ENCODE data around the gene MPI.
A peak's percentile ranks its signal among the peaks of the same experiment; 100 is the strongest.

The MPI gene

DNA sequence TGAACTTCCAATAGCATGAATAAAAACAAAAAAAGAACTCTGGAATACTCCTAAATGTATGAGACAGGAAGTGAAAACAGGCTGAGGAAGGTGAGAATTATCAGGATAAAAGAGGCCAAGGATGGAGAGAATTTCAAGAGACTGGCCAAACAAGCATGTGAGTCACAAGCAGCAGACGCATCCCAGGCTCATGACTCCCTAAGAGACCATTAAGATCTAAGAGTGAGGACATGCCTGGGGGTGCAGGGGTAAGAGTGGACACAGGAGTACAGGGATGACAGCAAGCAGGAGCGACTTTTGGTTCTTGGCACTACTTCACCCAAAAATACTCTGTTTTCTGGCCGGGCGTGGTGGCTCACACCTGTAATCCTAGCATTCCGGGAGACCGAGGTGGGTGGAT is 23.8 kb upstream of the MPI start:
- Mint-ChIP-seq H3K27me3 (ENCODE audit: low read depth) (no peaks in the 10 kb centered on the region), H3K9me3 (no peaks in the 10 kb centered on the region), H3K4me1 (peaks cover 56% of the 10 kb centered on the region), H3K4me3 (no peak overlapping the region), H3K36me3 (ENCODE audit: low read depth) (peaks cover 29% of the 10 kb centered on the region), H3K27ac (peak overlapping the region; percentile 68 to 72 (median 70))
- TF ChIP-seq, protein P1, sequence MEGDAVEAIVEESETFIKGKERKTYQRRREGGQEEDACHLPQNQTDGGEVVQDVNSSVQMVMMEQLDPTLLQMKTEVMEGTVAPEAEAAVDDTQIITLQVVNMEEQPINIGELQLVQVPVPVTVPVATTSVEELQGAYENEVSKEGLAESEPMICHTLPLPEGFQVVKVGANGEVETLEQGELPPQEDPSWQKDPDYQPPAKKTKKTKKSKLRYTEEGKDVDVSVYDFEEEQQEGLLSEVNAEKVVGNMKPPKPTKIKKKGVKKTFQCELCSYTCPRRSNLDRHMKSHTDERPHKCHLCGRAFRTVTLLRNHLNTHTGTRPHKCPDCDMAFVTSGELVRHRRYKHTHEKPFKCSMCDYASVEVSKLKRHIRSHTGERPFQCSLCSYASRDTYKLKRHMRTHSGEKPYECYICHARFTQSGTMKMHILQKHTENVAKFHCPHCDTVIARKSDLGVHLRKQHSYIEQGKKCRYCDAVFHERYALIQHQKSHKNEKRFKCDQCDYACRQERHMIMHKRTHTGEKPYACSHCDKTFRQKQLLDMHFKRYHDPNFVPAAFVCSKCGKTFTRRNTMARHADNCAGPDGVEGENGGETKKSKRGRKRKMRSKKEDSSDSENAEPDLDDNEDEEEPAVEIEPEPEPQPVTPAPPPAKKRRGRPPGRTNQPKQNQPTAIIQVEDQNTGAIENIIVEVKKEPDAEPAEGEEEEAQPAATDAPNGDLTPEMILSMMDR (IDR thresholded peaks at IDR 0.05; ENCODE audit: unreplicated experiment in 3 of 3), result no peak

- H3K4me3 Mint-ChIP-seq, result peak overlapping the region in 2 of 3 experiments; percentile 43 to 58
- H3K4me1 Mint-ChIP-seq, result peaks cover 60% of the 10 kb centered on the region
- TF ChIP-seq, protein P1 (IDR thresholded peaks at IDR 0.05; ENCODE audit: unreplicated experiment in 3 of 3), result no peak
- H3K9me3 Mint-ChIP-seq, result no peaks in the 10 kb centered on the region
- H3K27ac Mint-ChIP-seq, result peak overlapping the region; percentile 73 to 87 (median 83)
- H3K27me3 Mint-ChIP-seq (ENCODE audit: low read depth), result no peaks in the 10 kb centered on the region
- peaks cover 31% of the 10 kb centered on the region for H3K36me3 Mint-ChIP-seq (ENCODE audit: low read depth)
These were observed 22.3 kb upstream of the MPI start for GRCh38 chr15:74867466-74868038.

GRCh38 chr15:74868059-74868458 is 21.8 kb upstream of the MPI start:
- Mint-ChIP-seq H3K27me3 (ENCODE audit: low read depth) (no peaks in the 10 kb centered on the region), H3K9me3 (no peaks in the 10 kb centered on the region), H3K4me3 (peak overlapping the region in 2 of 3 experiments; percentile 43 to 58), H3K4me1 (peaks cover 65% of the 10 kb centered on the region), H3K36me3 (ENCODE audit: low read depth) (peaks cover 34% of the 10 kb centered on the region), H3K27ac (peak overlapping the region; percentile 73 to 87 (median 83))
- TF ChIP-seq, protein P1 (IDR thresholded peaks at IDR 0.05; ENCODE audit: unreplicated experiment in 3 of 3), result no peak

DNA sequence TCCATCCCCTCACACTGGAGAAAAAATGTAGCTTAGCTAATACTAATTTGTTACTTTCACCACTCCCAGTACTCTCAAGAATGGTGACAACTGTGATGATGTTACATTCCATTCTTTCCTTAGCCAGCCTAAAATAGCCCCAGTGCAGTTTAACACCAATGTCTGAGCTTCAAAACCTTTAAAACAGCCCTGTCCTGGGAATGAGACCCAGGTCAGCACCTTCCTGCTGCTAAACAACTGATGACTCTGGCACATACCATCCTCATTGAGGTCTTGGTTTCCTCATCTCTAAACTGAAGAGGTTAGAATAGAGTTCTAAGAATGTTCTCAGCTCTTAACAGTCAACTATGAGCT is 20.5 kb upstream of the MPI start:
- Mint-ChIP-seq H3K36me3 (ENCODE audit: low read depth) (peaks cover 28% of the 10 kb centered on the region), H3K4me3 (peak overlapping the region in 2 of 3 experiments; percentile 81 to 82), H3K27me3 (ENCODE audit: low read depth) (no peaks in the 10 kb centered on the region), H3K27ac (peak overlapping the region; percentile 58 to 86 (median 71)), H3K9me3 (no peaks in the 10 kb centered on the region), H3K4me1 (peaks cover 58% of the 10 kb centered on the region)
- TF ChIP-seq, protein P1 (IDR thresholded peaks at IDR 0.05; ENCODE audit: unreplicated experiment in 3 of 3), result no peak

DNA sequence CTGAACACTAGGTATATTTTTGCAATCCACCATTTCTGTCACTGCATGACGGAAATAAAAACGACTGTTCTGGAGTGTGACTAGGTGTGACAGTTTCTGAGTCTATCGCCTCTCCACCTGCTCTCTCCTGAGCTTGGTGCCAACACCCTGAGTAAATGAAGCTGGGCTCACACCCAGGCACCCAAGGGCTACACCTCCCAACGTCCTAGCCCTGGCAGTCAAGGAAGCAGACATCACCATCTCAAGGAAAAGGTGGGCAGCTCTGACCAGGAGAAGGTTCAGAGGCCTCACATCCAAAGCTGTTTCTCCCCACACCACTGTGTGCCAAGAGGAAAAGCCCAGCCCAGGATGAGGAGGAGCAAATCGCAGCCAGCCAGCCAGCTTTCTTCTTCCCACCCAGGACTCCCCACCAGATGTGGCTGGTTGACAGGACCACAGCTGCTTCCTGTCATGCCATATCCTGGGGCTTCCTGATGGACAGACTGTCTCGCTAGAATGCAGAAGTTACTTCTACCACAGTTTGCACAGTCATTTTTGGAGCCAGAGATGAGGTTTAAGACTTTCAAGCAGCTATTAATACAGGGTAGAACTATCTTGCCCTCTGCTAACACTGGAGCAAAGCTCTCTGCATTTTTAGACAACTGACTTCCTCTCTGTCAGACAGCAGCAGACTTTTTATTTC is 20.0 kb upstream of the MPI start:
- peak overlapping the region; percentile 58 to 86 (median 71) for H3K27ac Mint-ChIP-seq
- peaks cover 26% of the 10 kb centered on the region for H3K36me3 Mint-ChIP-seq (ENCODE audit: low read depth)
- H3K4me3 Mint-ChIP-seq, result peak overlapping the region; percentile 70 to 82 (median 81)
- H3K4me1 Mint-ChIP-seq, result peaks cover 55% of the 10 kb centered on the region
- TF ChIP-seq, protein P1 (IDR thresholded peaks at IDR 0.05; ENCODE audit: unreplicated experiment in 3 of 3), result no peak
- H3K9me3 Mint-ChIP-seq, result no peaks in the 10 kb centered on the region
- H3K27me3 Mint-ChIP-seq (ENCODE audit: low read depth), result no peaks in the 10 kb centered on the region

Measured in nephron (organoid).